ENCODE data around the gene MBOAT1.

- TF ChIP-seq EZH2 (IDR thresholded peaks at IDR 0.05) (no peak), POLR2AphosphoS5 (IDR thresholded peaks at IDR 0.05; ENCODE audit: borderline replicate concordance, low read depth, low read length) (no peak)
Measured at GRCh38 chr6:20229881-20230280, 17.6 kb upstream of the MBOAT1 start.
